Esophagus squamous epithelium (tissue), 5 donors: ENCODE measurements around the gene APIP. TPM values are rescaled to one million over a fixed set of nuclear protein-coding genes. Genes with fewer than 3 reads are reported as not detected.

Source experiments
- DNase-seq: peaks from one replicate; lab custom pipeline; 2025; lab: John Stamatoyannopoulos, UW
- H3K27ac ChIP-seq, 4 donors: fragments of 200-600 bp; sonication (generic); one replicate each; pipeline ENCODE4 v1.5.1; 2016 to 2019; ENCODE audit warnings: mild to moderate bottlenecking in 1 of 4
- H3K27me3 ChIP-seq, 4 donors: fragments of 200-600 bp; sonication (generic); 1 replicate in 3 of 4; 2 replicates in 1 of 4; pipeline versions ENCODE4 v1.5.1 to v1.6.0; 2017 to 2021; ENCODE audit warnings: antibody characterized with exemption in 1 of 4
- H3K36me3 ChIP-seq, 3 donors: fragments of 200-600 bp; sonication (generic); one replicate each; pipeline ENCODE4 v1.5.1; 2016 to 2019
- H3K4me1 ChIP-seq, 3 donors: fragments of 200-600 bp; sonication (generic); one replicate each; pipeline ENCODE4 v1.5.1; 2017 to 2019
- H3K4me3 ChIP-seq, 4 donors: fragments of 200-600 bp; sonication (generic); 1 replicate in 3 of 4; 2 replicates in 1 of 4; pipeline ENCODE4 v1.5.1; 2016 to 2019; ENCODE audit warnings: mild to moderate bottlenecking in 2 of 4, moderate library complexity in 1 of 4
- H3K9me3 ChIP-seq, 3 donors: fragments of 200-600 bp; sonication (generic); one replicate each; pipeline ENCODE4 v1.5.1; 2016 to 2019
- CTCF ChIP-seq, 6 experiments: fragments of 450-650 bp in 4 of 6; fragments of 200-600 bp in 2 of 6; sonication (generic) in 2 of 6; IDR thresholded peaks; one replicate each; pipeline ENCODE4 v1.5.1; 2016 to 2019; ENCODE audit warnings: antibody characterized with exemption in 6 of 6, mild to moderate bottlenecking in 4 of 6, moderate library complexity in 4 of 6
- POLR2A ChIP-seq, 4 donors: fragments of 450-650 bp; IDR thresholded peaks; one replicate each; pipeline ENCODE4 v1.6.1; 2017; ENCODE audit warnings: antibody characterized with exemption in 4 of 4, mild to moderate bottlenecking in 4 of 4, moderate library complexity in 3 of 4
- WGBS, 2 donors: methylation state at CpG; one replicate each; pipeline ENCODE4 v1.1.5; 2018; 5-methylcytosine and 5-hydroxymethylcytosine counted together
- intact Hi-C: fragments of 100-400 bp; cut with DNase I; formaldehyde crosslinking; loops from one replicate; pipeline ENCODE4 v1.15.0; 2022
- total RNA-seq, 4 donors: library from RNA; depleted of rRNA; stranded (reverse); fragments of >200 nt; gene quantifications; one replicate each; pipeline ENCODE4 v1.1.0, GENCODE V29; 2016
- donor health status: DM: yes; HTN: yes; CAD: no.

Gene APIP
- total RNA-seq, 4 donors from 2014 or later: 11.5 to 21.9 (median 17.2) TPM

- Histone ChIP-seq H3K9me3 (no peaks in the 10 kb centered on the region), H3K27ac (no peak overlapping the region), H3K36me3 (peaks cover 0 to 7% (median 0%) of the 10 kb centered on the region in 3 donors), H3K27me3 (no peaks in the 10 kb centered on the region), H3K4me3 (no peak overlapping the region), H3K4me1 (peaks cover 0 to 29% (median 6%) of the 10 kb centered on the region in 3 donors)
- TF ChIP-seq POLR2A (IDR thresholded peaks at IDR 0.05) (no peak), CTCF (IDR thresholded peaks at IDR 0.05) (no peak)
- no peak for DNase-seq
- 76 to 89% methylated on average over 3 of the region's 3 CpGs for WGBS, 2 donors
- intact Hi-C loops: loop anchor here (5.0 kb wide), 1 partner anchor 304 kb away; no protein-coding TSS in a partner anchor
These were observed 24.6 kb downstream of the APIP start for GRCh38 chr11:34891611-34892010.

GRCh38 chr11:34890812-34891211 is 25.4 kb downstream of the APIP start:
- H3K27me3 ChIP-seq: no peaks in the 10 kb centered on the region
- peaks cover 0 to 7% (median 0%) of the 10 kb centered on the region in 3 donors for H3K36me3 ChIP-seq
- WGBS, 2 donors: 40 to 57% methylated on average over 1 of the region's 1 CpG
- no peak overlapping the region for H3K4me3 ChIP-seq
- TF ChIP-seq POLR2A (IDR thresholded peaks at IDR 0.05) (no peak), CTCF (IDR thresholded peaks at IDR 0.05) (peak in 5 of 6 experiments; percentile 45 to 80 (median 60))
- H3K9me3 ChIP-seq: no peaks in the 10 kb centered on the region
- peaks cover 3 to 37% (median 6%) of the 10 kb centered on the region in 3 donors for H3K4me1 ChIP-seq
- intact Hi-C loops: loop anchor here (5.0 kb wide), 1 partner anchor 304 kb away; no protein-coding TSS in a partner anchor
- DNase-seq: no peak
- peak overlapping the region in 2 of 4 donors; percentile 36 to 49 for H3K27ac ChIP-seq

- 23 to 37% methylated on average over 2 of the region's 2 CpGs for WGBS, 2 donors
These were observed 26.1 kb downstream of the APIP start for GRCh38 chr11:34890089-34890488.

GRCh38 chr11:34887260-34887659 is 28.9 kb downstream of the APIP start:
- TF ChIP-seq POLR2A (IDR thresholded peaks at IDR 0.05) (no peak), CTCF (IDR thresholded peaks at IDR 0.05) (no peak)
- peaks cover 0 to 18% (median 0%) of the 10 kb centered on the region in 3 donors for H3K36me3 ChIP-seq
- H3K4me1 ChIP-seq: peaks cover 6 to 44% (median 6%) of the 10 kb centered on the region in 3 donors
- DNase-seq: no peak
- peak overlapping the region in 3 of 4 donors; percentile 37 to 70 (median 70) for H3K27ac ChIP-seq
- no peaks in the 10 kb centered on the region for H3K9me3 ChIP-seq
- H3K27me3 ChIP-seq: no peaks in the 10 kb centered on the region
- H3K4me3 ChIP-seq: no peak overlapping the region
- intact Hi-C loops: no loop called here
- WGBS, 2 donors: 35 to 65% methylated on average over 1 of the region's 1 CpG

More at GRCh38 chr11:34890089-34890488, 26.1 kb downstream of the APIP start:
- intact Hi-C loops: loop anchor here (5.0 kb wide), 1 partner anchor 303 kb away; no protein-coding TSS in a partner anchor
- Histone ChIP-seq H3K4me1 (peaks cover 6 to 44% (median 6%) of the 10 kb centered on the region in 3 donors), H3K36me3 (peaks cover 0 to 7% (median 0%) of the 10 kb centered on the region in 3 donors), H3K9me3 (no peaks in the 10 kb centered on the region), H3K4me3 (no peak overlapping the region), H3K27me3 (no peaks in the 10 kb centered on the region), H3K27ac (peak overlapping the region in 2 of 4 donors; percentile 36 to 49)
- DNase-seq: no peak
- no peak for TF ChIP-seq POLR2A (IDR thresholded peaks at IDR 0.05)
- peak in 5 of 6 experiments; percentile 29 to 71 (median 45) for TF ChIP-seq CTCF (IDR thresholded peaks at IDR 0.05)

GRCh38 chr11:34886609-34887008 is 29.6 kb downstream of the APIP start:
- H3K4me1 ChIP-seq: peaks cover 6 to 44% (median 6%) of the 10 kb centered on the region in 3 donors
- TF ChIP-seq POLR2A (IDR thresholded peaks at IDR 0.05): no peak
- TF ChIP-seq CTCF (IDR thresholded peaks at IDR 0.05): no peak
- H3K27me3 ChIP-seq: no peaks in the 10 kb centered on the region
- H3K4me3 ChIP-seq: no peak overlapping the region
- DNase-seq: no peak
- intact Hi-C loops: no loop called here
- H3K36me3 ChIP-seq: peaks cover 0 to 25% (median 0%) of the 10 kb centered on the region in 3 donors
- 51 to 74% methylated on average over 2 of the region's 2 CpGs for WGBS, 2 donors
- no peaks in the 10 kb centered on the region for H3K9me3 ChIP-seq
- peak overlapping the region in 3 of 4 donors; percentile 37 to 77 (median 70) for H3K27ac ChIP-seq
